ENCODE measurements around the gene WNT6. TPM values are rescaled to one million over a fixed set of nuclear protein-coding genes. Genes with fewer than 3 reads are reported as not detected.

Gene WNT6
- total RNA-seq, 1 experiment from 2014 or later: 0.21 TPM

- DNase-seq (ENCODE audit: low spot score): no peak
Measured at GRCh38 chr2:218877891-218878290, 18.3 kb downstream of the WNT6 start.

GRCh38 chr2:218878486-218878885 lies 18.9 kb downstream of the WNT6 start:
- DNase-seq (ENCODE audit: low spot score): no peak

DNA sequence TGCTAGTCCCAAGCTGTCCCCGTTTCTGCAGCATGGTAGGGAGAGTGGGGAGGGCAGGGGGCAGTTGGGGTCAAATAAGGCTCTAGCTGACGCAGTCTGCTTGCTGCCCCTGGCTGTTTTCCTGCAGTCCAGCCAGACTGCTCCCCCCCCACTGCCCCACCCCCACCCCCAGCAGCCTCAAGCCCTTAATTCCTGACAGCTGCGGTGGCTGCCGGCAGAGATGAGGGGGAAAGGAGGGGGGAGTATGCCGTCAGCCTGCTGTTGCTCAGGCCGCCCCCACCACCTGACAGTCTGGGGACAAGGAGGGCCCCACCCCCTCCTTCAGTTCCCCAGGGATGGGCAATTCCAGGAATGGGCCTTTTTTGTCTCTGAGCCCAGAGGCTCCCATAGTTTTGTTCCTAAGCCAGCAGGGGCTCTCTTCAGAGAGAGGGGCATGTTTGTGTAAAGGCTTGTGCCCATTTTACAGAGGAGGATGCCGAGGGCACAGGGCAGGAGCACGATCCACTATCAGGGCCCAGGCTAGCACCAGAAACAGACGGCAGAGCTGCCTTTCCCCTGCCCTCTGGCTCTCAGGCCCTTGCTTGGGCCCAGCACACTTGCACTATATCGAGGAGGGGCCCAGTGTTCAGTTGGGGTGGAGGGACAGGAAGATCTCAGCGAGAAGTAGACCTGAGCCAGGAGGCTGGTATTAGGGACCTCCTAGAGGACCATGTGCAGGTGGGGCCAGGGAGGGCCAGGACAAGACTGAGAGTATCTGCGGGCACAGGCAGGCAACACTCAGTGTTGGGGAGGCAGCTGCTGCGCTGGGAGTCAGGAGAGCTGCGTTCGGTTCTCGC lies 19.5 kb downstream of the WNT6 start:
- no peak for DNase-seq (ENCODE audit: low spot score)

DNA sequence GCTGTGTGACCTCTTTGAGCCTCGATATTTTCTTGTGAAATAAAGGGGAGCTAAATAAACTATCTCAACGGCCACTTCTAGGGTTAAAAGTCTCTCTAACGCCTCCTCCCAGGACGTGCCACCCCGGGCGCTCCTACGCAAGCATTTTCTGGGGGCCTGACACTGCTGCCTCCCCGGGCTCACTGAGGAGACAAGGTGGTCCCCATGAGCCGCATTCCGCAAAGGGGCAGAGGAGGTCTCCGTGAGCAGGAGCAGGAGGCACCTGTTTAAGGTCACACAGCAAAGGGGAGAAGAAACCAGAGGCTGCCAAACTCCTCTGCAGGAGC lies 20.1 kb downstream of the WNT6 start:
- no peak for DNase-seq (ENCODE audit: low spot score)

- DNase-seq (ENCODE audit: low spot score): no peak
Measured at GRCh38 chr2:218880102-218880858, 20.7 kb downstream of the WNT6 start, which contains the start of gene WNT10A. TSS of gene WNT10A (plus strand) at chr2:218880852. CDS start at chr2:218880996, 144 bp downstream.

- DNase-seq (ENCODE audit: low spot score): no peak
Measured at GRCh38 chr2:218880859-218881594, 21.4 kb downstream of the WNT6 start.

- no peak for DNase-seq (ENCODE audit: low spot score)
Measured at GRCh38 chr2:218881744-218882460, 22.3 kb downstream of the WNT6 start.

DNA sequence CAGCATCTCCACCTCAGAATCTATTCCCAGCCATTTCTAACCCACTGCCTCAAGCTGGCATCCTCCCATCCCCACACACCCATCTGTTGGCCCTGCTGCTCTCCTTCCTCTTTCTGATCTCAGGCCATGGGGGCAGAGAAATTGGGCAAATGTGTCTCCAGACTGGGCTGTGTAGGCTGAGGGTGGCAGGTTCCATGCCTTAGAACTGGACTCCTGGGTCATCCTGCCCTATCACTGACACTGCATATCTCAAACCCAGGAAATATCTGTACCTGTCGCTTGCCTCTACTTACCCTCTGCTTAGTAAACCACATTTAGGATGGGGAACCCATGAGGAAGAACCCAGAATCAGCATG lies 22.8 kb downstream of the WNT6 start:
- no peak for DNase-seq (ENCODE audit: low spot score)

DNA sequence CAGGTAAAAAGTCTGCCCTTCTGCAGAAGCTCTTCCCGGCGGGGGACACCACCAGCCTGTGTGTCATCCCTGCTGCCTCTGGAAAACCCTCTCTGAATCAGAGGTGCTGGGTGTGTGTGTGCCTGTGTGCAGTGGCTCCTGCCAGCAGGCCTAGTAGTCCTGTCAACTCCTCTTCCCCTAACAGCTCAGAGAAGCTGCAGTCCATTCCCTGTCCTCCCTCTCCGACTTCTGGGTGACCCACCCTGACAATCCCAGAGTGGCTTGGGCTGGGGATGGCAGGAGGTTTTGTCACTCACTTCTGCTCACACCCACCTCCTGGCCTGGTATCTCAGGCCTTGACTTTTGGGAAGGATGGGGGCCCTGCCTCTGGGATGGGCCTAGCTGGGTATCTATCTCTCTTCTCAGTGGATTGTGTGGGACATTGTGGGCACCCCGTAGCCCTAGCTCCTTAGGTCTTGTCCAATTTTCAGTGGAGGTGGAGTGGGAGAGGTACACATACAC lies 23.3 kb downstream of the WNT6 start:
- no peak for DNase-seq (ENCODE audit: low spot score)

- no peak for DNase-seq (ENCODE audit: low spot score)
Measured at GRCh38 chr2:218883491-218884490, 24.2 kb downstream of the WNT6 start.

GRCh38 chr2:218884519-218884918 lies 24.9 kb downstream of the WNT6 start:
- DNase-seq (ENCODE audit: low spot score): no peak

GRCh38 chr2:218885981-218886947 lies 26.7 kb downstream of the WNT6 start:
- no peak for DNase-seq (ENCODE audit: low spot score)

GRCh38 chr2:218887079-218887478 lies 27.5 kb downstream of the WNT6 start:
- DNase-seq (ENCODE audit: low spot score): no peak

DNA sequence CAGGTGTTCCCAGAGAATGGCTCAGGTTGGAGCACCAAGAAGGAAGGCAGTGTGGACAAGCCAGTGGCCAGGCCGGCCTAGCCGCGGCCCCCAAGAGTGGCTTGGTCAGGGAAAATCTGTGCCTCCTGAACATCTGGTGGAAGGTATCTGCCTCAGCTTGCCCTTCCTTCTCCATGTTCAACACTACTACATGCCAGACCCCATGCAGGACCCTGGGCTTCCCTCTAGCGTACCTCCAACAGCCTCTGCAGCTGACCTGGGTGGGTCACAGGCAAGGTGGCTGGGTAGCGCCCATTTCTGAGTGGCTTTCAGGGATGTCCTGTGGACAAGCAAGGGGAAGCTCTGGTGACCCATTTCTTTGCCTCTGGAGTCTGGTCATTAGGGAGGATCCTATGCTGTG lies 28.7 kb downstream of the WNT6 start:
- no peak for DNase-seq (ENCODE audit: low spot score)

GRCh38 chr2:218889937-218890336 lies 30.3 kb downstream of the WNT6 start:
- no peak for DNase-seq (ENCODE audit: low spot score)

DNA sequence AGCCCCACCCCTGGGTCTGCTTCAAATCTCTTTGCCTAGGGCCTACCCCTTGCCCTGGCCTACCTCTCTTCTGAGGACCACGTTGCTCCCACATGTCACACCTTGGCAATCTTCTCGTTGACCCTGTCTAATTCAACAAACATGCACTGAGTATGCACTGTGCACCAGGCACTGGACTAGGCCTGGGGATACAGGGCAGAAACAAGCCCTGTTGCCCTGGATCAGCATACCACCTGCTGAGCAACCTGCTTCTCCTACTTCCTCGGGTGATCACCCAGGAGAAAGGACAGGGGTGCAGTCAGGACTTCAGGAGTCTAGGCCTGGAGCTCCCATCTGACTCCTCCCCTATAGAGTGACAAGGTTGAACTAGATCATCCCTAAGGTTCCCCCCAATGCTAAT lies 30.8 kb downstream of the WNT6 start:
- no peak for DNase-seq (ENCODE audit: low spot score)

GRCh38 chr2:218891275-218892135 lies 31.9 kb downstream of the WNT6 start:
- no peak for DNase-seq (ENCODE audit: low spot score)

GRCh38 chr2:218892693-218893348 lies 33.2 kb downstream of the WNT6 start:
- peak; percentile 64 for DNase-seq (ENCODE audit: low spot score)

Measured in H4 (cell line).